LNCaP clone FGC (cell line): ENCODE measurements around the gene GRB7.

Source experiments
- DNase-seq: peaks from one replicate; pipeline ENCODE4 v3.0.0-alpha.2; 2011; ENCODE audit warnings: low read depth
- H3K4me3 ChIP-seq: 2 replicates; pipeline ENCODE4 v1.5.1; 2011; ENCODE audit warnings: mild to moderate bottlenecking, low read depth, low read length, control low read depth
- TF ChIP-seq, protein P1 (sequence below): IDR thresholded peaks from 2 replicates; pipeline ENCODE4 v1.5.1; 2012; ENCODE audit warnings: mild to moderate bottlenecking; ENCODE audit not compliant: control insufficient read depth, insufficient read depth; ENCODE audit errors: extremely low read depth

The GRB7 gene

DNA sequence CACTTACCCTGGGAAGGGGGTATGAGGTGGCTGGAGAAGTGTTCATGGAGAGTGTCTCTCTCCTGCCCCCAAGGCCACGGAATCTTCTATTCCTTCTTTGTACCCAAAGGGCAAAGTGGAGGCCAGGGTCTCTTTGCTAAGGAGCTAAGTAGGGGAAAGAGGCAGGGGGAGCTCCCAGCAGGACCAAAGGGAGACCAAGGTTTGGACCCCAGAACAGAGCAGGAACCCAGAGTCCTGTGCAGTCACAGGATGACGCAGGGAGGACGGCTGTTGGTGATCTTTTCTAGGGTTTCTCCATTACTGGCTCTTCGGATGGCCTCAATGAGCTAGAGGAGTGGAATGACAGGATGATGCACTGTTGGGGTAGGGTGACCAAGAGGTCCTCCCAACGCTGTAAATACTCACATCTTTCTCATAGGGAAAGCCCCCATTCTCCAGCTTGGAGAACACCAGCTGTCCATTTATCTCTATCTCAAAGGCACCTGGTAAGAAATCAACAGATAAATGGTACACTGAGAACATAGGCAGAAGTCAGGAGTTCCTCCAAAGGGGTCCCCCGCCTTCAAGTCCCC is 8.4 kb upstream of the GRB7 start:
- peak overlapping the region; percentile 84 for H3K4me3 ChIP-seq
- DNase-seq = no peak
- TF ChIP-seq, protein P1, sequence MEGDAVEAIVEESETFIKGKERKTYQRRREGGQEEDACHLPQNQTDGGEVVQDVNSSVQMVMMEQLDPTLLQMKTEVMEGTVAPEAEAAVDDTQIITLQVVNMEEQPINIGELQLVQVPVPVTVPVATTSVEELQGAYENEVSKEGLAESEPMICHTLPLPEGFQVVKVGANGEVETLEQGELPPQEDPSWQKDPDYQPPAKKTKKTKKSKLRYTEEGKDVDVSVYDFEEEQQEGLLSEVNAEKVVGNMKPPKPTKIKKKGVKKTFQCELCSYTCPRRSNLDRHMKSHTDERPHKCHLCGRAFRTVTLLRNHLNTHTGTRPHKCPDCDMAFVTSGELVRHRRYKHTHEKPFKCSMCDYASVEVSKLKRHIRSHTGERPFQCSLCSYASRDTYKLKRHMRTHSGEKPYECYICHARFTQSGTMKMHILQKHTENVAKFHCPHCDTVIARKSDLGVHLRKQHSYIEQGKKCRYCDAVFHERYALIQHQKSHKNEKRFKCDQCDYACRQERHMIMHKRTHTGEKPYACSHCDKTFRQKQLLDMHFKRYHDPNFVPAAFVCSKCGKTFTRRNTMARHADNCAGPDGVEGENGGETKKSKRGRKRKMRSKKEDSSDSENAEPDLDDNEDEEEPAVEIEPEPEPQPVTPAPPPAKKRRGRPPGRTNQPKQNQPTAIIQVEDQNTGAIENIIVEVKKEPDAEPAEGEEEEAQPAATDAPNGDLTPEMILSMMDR = no peak

DNA sequence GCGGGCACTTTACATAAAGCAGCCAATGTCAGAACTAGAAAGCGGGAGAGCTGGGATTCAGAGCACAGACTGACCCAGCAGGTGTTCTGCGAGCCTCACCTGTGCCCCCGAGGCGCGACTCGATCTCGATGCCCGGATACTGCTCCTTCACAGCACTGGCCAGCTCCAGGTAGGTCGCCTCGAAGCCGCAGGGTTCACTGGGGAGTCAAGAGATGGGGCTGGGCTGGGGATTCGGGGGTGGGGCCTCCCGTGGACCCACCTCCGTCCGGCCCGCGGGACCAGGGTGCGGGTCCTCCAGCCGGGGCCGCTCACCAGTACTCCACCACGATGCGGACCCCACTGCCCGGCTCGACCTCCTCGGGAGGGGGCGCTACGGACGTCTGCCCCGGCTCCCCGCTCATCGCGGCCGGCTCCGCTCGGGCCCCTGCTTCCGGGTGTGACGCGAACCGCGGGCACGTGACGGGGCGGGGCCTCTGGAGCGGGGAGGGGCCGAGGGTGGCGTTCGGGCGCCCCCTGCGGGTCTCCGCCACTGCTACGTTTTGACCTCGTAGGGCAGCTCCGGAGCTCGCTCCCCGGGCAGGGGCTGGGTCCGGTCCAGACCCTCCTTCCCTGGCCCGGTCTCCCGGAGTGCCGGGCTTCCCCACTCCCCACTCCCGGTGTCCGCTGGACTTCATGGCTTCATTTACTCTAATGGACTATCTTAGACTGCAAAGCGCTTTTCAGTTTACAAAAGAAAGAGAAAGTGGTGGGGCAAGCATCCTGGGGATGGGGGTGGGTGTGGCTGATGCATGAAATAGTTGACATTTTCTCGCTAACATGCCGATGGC is 7.4 kb upstream of the GRB7 start, which contains the start of gene MIEN1:
Gene MIEN1, minus strand, starts transcription at position 438 of the 827 bp plus-strand sequence. Its CDS starts 37 bp downstream, at position 401.
- no peak for DNase-seq
- TF ChIP-seq, protein P1 = peak; percentile 75
- H3K4me3 ChIP-seq = peak within 1 kb of the TSS; percentile 84

DNA sequence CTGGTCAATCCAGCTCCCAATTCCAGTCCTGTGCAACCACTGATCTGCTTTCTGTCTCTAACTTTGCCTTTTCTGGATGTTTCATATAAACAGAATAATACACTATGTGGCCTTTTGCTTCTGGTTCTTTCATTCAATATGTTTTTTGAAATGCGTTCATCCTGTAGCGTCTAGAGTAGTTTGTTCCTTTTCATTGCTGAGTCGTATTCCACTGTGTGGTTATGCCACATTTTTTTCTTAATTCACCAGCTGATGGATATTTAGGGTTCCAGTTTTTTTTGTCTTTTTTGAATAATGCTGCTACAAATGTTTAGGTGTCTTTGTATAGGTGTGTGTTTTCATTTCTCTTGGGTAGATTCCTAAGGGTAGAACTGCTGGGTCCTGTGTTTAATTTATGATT is 5.2 kb upstream of the GRB7 start:
- no peak for DNase-seq
- no peak overlapping the region for H3K4me3 ChIP-seq
- TF ChIP-seq, protein P1 = no peak

DNA sequence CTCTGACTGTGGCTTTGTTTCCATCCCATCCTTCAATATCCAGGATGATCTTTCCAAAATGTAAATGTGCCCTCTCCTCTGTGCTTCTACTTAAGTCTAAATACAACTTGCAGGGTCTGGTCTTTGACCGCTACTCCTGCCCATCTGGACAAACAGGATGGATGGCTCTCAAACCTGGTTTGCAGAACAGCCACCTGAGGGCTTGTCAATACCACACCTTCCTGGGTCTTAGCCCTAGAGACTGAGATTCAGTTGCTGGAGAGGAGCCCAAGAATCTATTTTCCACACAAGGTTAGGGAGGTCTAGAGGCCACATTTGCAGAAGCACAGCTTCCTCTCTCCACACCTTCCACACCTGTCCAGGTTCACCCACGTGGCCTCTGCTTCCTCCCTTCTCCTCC is 1.9 kb upstream of the GRB7 start:
- DNase-seq = no peak
- H3K4me3 ChIP-seq = no peak overlapping the region
- TF ChIP-seq, protein P1 = no peak

DNA sequence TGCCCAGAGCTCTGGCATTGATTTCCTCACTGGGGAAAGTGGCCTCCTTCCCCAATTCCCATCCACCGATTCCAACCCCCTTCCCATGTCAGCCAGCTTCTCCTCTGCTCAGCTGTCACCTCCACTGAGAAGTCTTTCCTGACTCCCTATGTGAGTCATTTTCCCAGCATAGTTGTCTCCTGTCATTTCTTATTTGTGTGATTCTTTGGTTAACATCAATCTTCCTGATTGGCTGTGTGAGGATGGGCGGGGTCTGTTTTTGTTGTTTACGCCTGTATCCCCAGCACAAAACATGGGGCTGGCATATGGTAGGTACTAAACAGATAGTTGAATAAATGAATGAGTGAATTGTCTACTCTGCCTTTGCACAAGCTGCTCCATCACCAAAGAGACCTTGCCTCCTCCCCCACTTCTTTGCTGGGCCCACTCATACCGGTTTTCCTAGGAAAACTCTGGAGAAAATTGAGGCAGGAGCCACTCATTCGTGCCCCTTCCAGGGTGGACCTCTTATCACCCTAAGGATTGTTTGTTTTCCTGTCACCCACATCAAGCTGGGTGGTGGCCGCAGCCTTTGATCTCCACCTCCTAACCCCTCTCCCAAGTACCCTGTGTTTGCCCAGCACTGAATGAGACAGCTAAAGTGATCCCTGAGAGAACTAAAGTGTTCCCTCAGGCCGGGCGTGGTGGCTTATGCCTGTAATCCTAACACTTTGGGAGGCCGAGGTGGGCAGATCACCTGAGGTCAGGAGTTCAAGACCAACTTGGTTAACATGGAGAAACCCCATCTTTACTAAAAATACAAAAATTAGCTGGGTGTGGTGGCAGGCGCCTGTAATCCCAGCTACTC is 1.2 kb upstream of the GRB7 start:
- TF ChIP-seq, protein P1 = no peak
- no peak overlapping the region for H3K4me3 ChIP-seq
- DNase-seq = no peak

DNA sequence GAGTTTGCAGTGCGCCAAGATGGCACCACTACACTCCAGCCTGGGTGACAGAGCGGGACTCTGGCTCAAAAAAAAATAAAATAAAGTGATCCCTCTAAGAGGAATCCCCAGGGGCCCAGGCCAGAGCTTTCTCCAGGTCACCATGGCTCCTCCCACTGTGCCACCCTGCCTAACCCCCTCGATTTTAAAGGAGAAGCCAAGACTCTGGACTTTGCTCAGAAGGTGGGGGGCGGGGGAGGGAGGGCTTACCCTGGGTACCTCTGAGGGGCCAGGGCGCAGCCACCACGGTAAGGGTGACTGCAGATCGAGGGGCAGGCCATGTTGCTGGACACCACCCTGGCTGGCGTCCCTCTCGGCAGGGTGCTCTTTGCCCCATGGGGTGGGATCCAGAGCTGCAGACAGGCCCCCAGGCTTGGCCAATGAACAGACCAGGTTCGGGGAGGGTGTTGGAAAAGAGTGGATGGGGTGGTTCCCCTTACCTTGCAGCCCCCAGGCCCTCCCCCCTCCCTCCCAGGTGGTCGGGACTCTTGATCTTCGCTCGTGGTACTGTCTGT is 455 bp upstream of the GRB7 start:
- TF ChIP-seq, protein P1 = no peak
- no peak for DNase-seq
- peak overlapping the region; percentile 78 for H3K4me3 ChIP-seq
